Measurements from ENCODE around the gene ASS1. TPM values are rescaled to one million over a fixed set of nuclear protein-coding genes. Genes with fewer than 3 reads are reported as not detected.

Gene ASS1
- total and polyA plus RNA-seq, 2 of the 13 experiments (the other 11 are each of a cell fraction or from before 2014, with no cell fraction given), result 77.6 to 122 TPM

DNA sequence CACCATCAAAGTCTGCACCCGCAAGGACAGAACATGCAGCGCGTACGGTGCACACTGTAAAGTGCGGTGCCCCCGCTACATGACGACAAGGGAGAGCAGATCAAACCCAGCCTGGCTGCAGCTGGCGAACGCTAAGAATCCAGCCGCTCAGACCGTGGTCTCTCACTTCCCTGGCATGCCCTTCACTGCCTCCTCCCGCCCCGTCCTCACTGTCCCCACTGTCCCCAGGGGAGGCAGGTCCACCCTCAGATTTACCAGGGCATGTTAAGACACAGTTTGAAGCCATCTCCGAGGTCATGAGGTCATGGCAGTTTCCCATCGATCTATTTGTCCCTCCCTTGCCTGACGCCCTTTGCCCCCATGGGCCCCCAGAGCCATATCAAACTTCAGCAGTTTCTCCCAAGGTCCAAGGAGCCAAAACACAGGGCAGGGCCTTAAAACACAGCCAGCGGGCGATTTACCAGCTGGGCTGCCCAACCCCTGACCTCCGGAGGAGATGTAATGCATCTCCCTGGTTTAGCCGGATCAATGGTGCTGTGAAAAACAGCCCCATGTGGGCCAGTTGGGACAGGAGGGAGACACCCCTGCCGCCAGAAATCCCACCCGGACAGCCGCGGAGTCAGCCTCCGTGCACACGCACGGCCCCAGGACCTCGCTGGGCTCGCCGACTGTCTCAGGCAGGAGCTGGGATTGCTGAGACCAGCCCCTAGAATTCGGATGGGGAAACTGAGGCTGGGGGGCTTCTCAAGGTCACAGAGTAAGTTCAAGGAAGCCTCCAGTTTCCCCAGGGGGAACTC, 82.3 kb downstream of the ASS1 start (continued):
- TF ChIP-seq, protein P1, sequence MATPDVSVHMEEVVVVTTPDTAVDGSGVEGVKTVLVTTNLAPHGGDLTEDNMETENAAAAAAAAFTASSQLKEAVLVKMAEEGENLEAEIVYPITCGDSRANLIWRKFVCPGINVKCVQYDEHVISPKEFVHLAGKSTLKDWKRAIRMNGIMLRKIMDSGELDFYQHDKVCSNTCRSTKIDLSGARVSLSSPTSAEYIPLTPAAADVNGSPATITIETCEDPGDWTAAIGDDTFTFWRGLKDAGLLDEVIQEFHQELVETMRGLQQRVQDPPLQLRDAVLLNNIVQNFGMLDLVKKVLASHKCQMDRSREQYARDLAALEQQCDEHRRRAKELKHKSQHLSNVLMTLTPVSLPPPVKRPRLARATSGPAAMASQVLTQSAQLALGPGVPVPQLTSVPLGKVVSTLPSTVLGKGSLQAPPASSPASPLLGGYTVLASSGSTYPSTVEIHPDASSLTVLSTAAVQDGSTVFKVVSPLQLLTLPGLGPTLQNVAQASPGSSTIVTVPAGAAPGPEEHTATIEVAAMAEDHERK (CRISPR knock-in tag; IDR thresholded peaks at IDR 0.05; ENCODE audit: low read depth), result no peak
- TF ChIP-seq CBX5 (CRISPR knock-in tag; IDR thresholded peaks at IDR 0.05; ENCODE audit: borderline replicate concordance) (peak; percentile 75; the same call in 1 of the 2 replicates), PRPF4 (IDR thresholded peaks at IDR 0.05; ENCODE audit: low read depth, low read length, poor library complexity, severe bottlenecking) (no peak), NR2C2 (CRISPR knock-in tag; IDR thresholded peaks at IDR 0.05; ENCODE audit: borderline replicate concordance) (peak; percentile 92), RBAK (CRISPR knock-in tag; IDR thresholded peaks at IDR 0.05) (0 out of 2 replicates have a peak, but pooled peaks have one; percentile 25), SNAPC2 (CRISPR knock-in tag; IDR thresholded peaks at IDR 0.05) (no peak), KMT2B (CRISPR knock-in tag; IDR thresholded peaks at IDR 0.05) (no peak), ZNF605 (CRISPR knock-in tag; IDR thresholded peaks at IDR 0.05) (no peak; the same call in 1 of the 2 replicates), ZNF709 (CRISPR knock-in tag; IDR thresholded peaks at IDR 0.05) (no peak), NAIF1 (CRISPR knock-in tag; IDR thresholded peaks at IDR 0.05; ENCODE audit: borderline replicate concordance) (no peak), TBX3 (IDR thresholded peaks at IDR 0.05; ENCODE audit: borderline replicate concordance) (no peak), ZNF788 (CRISPR knock-in tag; IDR thresholded peaks at IDR 0.05; ENCODE audit: borderline replicate concordance) (0 out of 2 replicates have a peak, but pooled peaks have one; percentile 26), ZNF207 (IDR thresholded peaks at IDR 0.05; ENCODE audit: borderline replicate concordance) (no peak), ZNF101 (CRISPR knock-in tag; IDR thresholded peaks at IDR 0.05; ENCODE audit: borderline replicate concordance, low read depth) (no peak), ARNT2 (CRISPR knock-in tag; IDR thresholded peaks at IDR 0.05; ENCODE audit: low read depth) (no peak)
- TF ChIP-seq, protein P2, sequence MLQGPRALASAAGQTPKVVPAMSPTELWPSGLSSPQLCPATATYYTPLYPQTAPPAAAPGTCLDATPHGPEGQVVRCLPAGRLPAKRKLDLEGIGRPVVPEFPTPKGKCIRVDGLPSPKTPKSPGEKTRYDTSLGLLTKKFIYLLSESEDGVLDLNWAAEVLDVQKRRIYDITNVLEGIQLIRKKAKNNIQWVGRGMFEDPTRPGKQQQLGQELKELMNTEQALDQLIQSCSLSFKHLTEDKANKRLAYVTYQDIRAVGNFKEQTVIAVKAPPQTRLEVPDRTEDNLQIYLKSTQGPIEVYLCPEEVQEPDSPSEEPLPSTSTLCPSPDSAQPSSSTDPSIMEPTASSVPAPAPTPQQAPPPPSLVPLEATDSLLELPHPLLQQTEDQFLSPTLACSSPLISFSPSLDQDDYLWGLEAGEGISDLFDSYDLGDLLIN (CRISPR knock-in tag; IDR thresholded peaks at IDR 0.05; ENCODE audit: borderline replicate concordance), result no peak
- TF ChIP-seq, protein P3, sequence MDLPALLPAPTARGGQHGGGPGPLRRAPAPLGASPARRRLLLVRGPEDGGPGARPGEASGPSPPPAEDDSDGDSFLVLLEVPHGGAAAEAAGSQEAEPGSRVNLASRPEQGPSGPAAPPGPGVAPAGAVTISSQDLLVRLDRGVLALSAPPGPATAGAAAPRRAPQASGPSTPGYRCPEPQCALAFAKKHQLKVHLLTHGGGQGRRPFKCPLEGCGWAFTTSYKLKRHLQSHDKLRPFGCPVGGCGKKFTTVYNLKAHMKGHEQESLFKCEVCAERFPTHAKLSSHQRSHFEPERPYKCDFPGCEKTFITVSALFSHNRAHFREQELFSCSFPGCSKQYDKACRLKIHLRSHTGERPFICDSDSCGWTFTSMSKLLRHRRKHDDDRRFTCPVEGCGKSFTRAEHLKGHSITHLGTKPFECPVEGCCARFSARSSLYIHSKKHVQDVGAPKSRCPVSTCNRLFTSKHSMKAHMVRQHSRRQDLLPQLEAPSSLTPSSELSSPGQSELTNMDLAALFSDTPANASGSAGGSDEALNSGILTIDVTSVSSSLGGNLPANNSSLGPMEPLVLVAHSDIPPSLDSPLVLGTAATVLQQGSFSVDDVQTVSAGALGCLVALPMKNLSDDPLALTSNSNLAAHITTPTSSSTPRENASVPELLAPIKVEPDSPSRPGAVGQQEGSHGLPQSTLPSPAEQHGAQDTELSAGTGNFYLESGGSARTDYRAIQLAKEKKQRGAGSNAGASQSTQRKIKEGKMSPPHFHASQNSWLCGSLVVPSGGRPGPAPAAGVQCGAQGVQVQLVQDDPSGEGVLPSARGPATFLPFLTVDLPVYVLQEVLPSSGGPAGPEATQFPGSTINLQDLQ (CRISPR knock-in tag; IDR thresholded peaks at IDR 0.05), result no peak
- TF ChIP-seq, protein P4, sequence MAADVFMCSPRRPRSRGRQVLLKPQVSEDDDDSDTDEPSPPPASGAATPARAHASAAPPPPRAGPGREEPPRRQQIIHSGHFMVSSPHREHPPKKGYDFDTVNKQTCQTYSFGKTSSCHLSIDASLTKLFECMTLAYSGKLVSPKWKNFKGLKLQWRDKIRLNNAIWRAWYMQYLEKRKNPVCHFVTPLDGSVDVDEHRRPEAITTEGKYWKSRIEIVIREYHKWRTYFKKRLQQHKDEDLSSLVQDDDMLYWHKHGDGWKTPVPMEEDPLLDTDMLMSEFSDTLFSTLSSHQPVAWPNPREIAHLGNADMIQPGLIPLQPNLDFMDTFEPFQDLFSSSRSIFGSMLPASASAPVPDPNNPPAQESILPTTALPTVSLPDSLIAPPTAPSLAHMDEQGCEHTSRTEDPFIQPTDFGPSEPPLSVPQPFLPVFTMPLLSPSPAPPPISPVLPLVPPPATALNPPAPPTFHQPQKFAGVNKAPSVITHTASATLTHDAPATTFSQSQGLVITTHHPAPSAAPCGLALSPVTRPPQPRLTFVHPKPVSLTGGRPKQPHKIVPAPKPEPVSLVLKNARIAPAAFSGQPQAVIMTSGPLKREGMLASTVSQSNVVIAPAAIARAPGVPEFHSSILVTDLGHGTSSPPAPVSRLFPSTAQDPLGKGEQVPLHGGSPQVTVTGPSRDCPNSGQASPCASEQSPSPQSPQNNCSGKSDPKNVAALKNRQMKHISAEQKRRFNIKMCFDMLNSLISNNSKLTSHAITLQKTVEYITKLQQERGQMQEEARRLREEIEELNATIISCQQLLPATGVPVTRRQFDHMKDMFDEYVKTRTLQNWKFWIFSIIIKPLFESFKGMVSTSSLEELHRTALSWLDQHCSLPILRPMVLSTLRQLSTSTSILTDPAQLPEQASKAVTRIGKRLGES (CRISPR knock-in tag; IDR thresholded peaks at IDR 0.05; ENCODE audit: borderline replicate concordance), result no peak

All from HepG2 (cell line).